GM18868 (cell line): ENCODE measurements around the gene FOXO6.

Experiments
- ATAC-seq: cut with Tn5 transposase; IDR thresholded peaks from one replicate; pipeline ENCODE4 v1.9.1; 2021; ENCODE audit warnings: mild to moderate bottlenecking, moderate library complexity; ENCODE audit not compliant: unreplicated experiment

The FOXO6 gene

GRCh38 chr1:41360786-41361494, at the start of gene FOXO6:
Gene FOXO6, plus strand, starts transcription at chr1:41361434.
- peak; percentile 89 for ATAC-seq

- no peak for ATAC-seq
Observed at GRCh38 chr1:41312991-41313645, 48.1 kb upstream of the FOXO6 start.

GRCh38 chr1:41313661-41314131, 47.5 kb upstream of the FOXO6 start:
- ATAC-seq = no peak

GRCh38 chr1:41314376-41315145, 46.7 kb upstream of the FOXO6 start:
- no peak for ATAC-seq

- no peak for ATAC-seq
Observed at GRCh38 chr1:41315146-41315822, 46.0 kb upstream of the FOXO6 start.

GRCh38 chr1:41315871-41316270, 45.4 kb upstream of the FOXO6 start:
- ATAC-seq = no peak

- ATAC-seq = no peak
Observed at GRCh38 chr1:41317361-41317760, 43.9 kb upstream of the FOXO6 start.

- ATAC-seq = no peak
Observed at GRCh38 chr1:41318135-41318534, 43.1 kb upstream of the FOXO6 start.

GRCh38 chr1:41319106-41319755, 42.0 kb upstream of the FOXO6 start:
- no peak for ATAC-seq

GRCh38 chr1:41319807-41320711, 41.2 kb upstream of the FOXO6 start:
- no peak for ATAC-seq

- no peak for ATAC-seq
Observed at GRCh38 chr1:41320895-41321676, 40.1 kb upstream of the FOXO6 start.

GRCh38 chr1:41322101-41322661, 39.1 kb upstream of the FOXO6 start:
- ATAC-seq = no peak

- no peak for ATAC-seq
Observed at GRCh38 chr1:41322835-41323234, 38.4 kb upstream of the FOXO6 start.

GRCh38 chr1:41323243-41323642, 38.0 kb upstream of the FOXO6 start:
- ATAC-seq = no peak

- no peak for ATAC-seq
Observed at GRCh38 chr1:41325801-41326200, 35.4 kb upstream of the FOXO6 start.

GRCh38 chr1:41327383-41327999, 33.7 kb upstream of the FOXO6 start:
- no peak for ATAC-seq

- no peak for ATAC-seq
Observed at GRCh38 chr1:41328001-41328615, 33.1 kb upstream of the FOXO6 start.
